ENCODE measurements around the gene RNF151. TPM values are rescaled to one million over a fixed set of nuclear protein-coding genes. Genes with fewer than 3 reads are reported as not detected.

Gene RNF151
- total and polyA plus RNA-seq, 2 of the 13 experiments (the other 11 are each of a cell fraction or from before 2014, with no cell fraction given): not detected

- TF ChIP-seq TFDP2 (CRISPR knock-in tag; IDR thresholded peaks at IDR 0.05) (peak; percentile 92), NBN (conservative IDR thresholded peaks at IDR 0.05) (no peak), SMARCC2 (IDR thresholded peaks at IDR 0.05) (no peak), BORCS8-MEF2B (CRISPR knock-in tag; IDR thresholded peaks at IDR 0.05) (peak; percentile 97), NKX3-1 (CRISPR knock-in tag; IDR thresholded peaks at IDR 0.05) (no peak), MED1 (CRISPR knock-in tag; IDR thresholded peaks at IDR 0.05) (peak; percentile 74), CEBPZ (IDR thresholded peaks at IDR 0.05; ENCODE audit: low read length) (no peak), ARNTL (CRISPR knock-in tag; IDR thresholded peaks at IDR 0.05) (peak; percentile 66; the same call in 1 of the 2 replicates), EHMT2 (IDR thresholded peaks at IDR 0.05; ENCODE audit: borderline replicate concordance, low read depth, low read length) (no peak), ZBTB40 (IDR thresholded peaks at IDR 0.05) (no peak), ZBTB40 (CRISPR knock-in tag; IDR thresholded peaks at IDR 0.05) (0 out of 2 replicates have a peak, but pooled peaks have one; percentile 6), ZFX (CRISPR knock-in tag; IDR thresholded peaks at IDR 0.05; ENCODE audit: low read depth) (peak; percentile 90), ATF3 (CRISPR knock-in tag; IDR thresholded peaks at IDR 0.05) (0 out of 2 replicates have a peak, but pooled peaks have one; percentile 41)
These were observed 36.9 kb upstream of the RNF151 start (continued) for GRCh38 chr16:1929578-1930337.

Data from HepG2 (cell line).